Neuronal stem cell (in vitro differentiated cells): ENCODE data around the gene ACSL1.

Experiments used
- DNase-seq: peaks from one replicate; pipeline ENCODE4 v3.0.0-alpha.2; 2013; ENCODE audit warnings: low spot score
- H2AFZ ChIP-seq: one replicate; pipeline ENCODE4 v1.6.1; 2013; ENCODE audit warnings: mild to moderate bottlenecking, low read length, inconsistent platforms
- H2AK5ac ChIP-seq: 2 replicates; pipeline ENCODE4 v1.6.1; 2013; ENCODE audit warnings: low read depth, mild to moderate bottlenecking, inconsistent platforms, low read length, moderate library complexity, mixed read lengths
- H2BK120ac ChIP-seq: 2 replicates; pipeline ENCODE4 v1.6.1; 2013; ENCODE audit warnings: low read depth, mild to moderate bottlenecking, inconsistent platforms, low read length, moderate library complexity, mixed read lengths
- H2BK12ac ChIP-seq: one replicate; pipeline ENCODE4 v1.6.1; 2013; ENCODE audit warnings: low read length, inconsistent platforms
- H2BK15ac ChIP-seq: 2 replicates; pipeline ENCODE4 v1.6.1; 2013; ENCODE audit warnings: mild to moderate bottlenecking, low read length, inconsistent platforms, mixed read lengths
- H2BK5ac ChIP-seq: one replicate; pipeline ENCODE4 v1.6.1; 2013; ENCODE audit warnings: inconsistent platforms, mild to moderate bottlenecking, low read length, moderate library complexity
- H3K14ac ChIP-seq: one replicate; pipeline ENCODE4 v1.6.1; 2013; ENCODE audit warnings: low read length, inconsistent platforms
- H3K18ac ChIP-seq: 2 replicates; pipeline ENCODE4 v1.6.1; 2013; ENCODE audit warnings: low read length, inconsistent platforms
- H3K23ac ChIP-seq: 2 replicates; pipeline ENCODE4 v1.6.1; 2013; ENCODE audit warnings: low read depth, mild to moderate bottlenecking, mixed read lengths, low read length, inconsistent platforms; ENCODE audit not compliant: poor library complexity
- H3K27ac ChIP-seq: replicated peaks from 3 replicates; pipeline ENCODE4 v1.5.1; 2013; ENCODE audit warnings: low read length, inconsistent platforms
- H3K27me3 ChIP-seq, 3 experiments: 2 replicates each; pipeline ENCODE4 v1.6.1; 2013; ENCODE audit warnings: low read length in 3 of 3, mild to moderate bottlenecking in 2 of 3, inconsistent platforms in 1 of 3, low read depth in 1 of 3, mixed read lengths in 1 of 3, moderate library complexity in 1 of 3; ENCODE audit not compliant: control insufficient read depth in 3 of 3, insufficient read depth in 3 of 3
- H3K36me3 ChIP-seq, 2 donors: replicated peaks in 1 of 2; 2 replicates each; pipeline ENCODE4 v1.6.1; 2013; ENCODE audit warnings: low read length in 2 of 2; ENCODE audit not compliant: control insufficient read depth in 2 of 2, insufficient read depth in 2 of 2
- H3K4ac ChIP-seq: 2 replicates; pipeline ENCODE4 v1.6.1; 2013; ENCODE audit warnings: inconsistent platforms, mild to moderate bottlenecking, low read length, moderate library complexity
- H3K4me1 ChIP-seq, 2 donors: 1 replicate in 1 of 2; 2 replicates in 1 of 2; pipeline ENCODE4 v1.6.1; 2013; ENCODE audit warnings: low read length in 2 of 2, low read depth in 1 of 2; ENCODE audit not compliant: control insufficient read depth in 2 of 2, insufficient read depth in 1 of 2
- H3K4me2 ChIP-seq: one replicate; pipeline ENCODE4 v1.6.1; 2013; ENCODE audit warnings: mild to moderate bottlenecking, low read length, inconsistent platforms; ENCODE audit not compliant: insufficient read depth, poor library complexity, severe bottlenecking
- H3K4me3 ChIP-seq, 2 donors: 2 replicates each; pipeline ENCODE4 v1.5.1; 2013; ENCODE audit warnings: low read length in 2 of 2, mild to moderate bottlenecking in 2 of 2, inconsistent platforms in 1 of 2, moderate library complexity in 1 of 2
- H3K79me1 ChIP-seq: one replicate; pipeline ENCODE4 v1.6.1; 2013; ENCODE audit warnings: low read depth, mild to moderate bottlenecking, inconsistent platforms, low read length, moderate library complexity
- H3K9ac ChIP-seq: one replicate; pipeline ENCODE4 v1.6.1; 2013; ENCODE audit warnings: mild to moderate bottlenecking, low read depth, low read length, inconsistent platforms; ENCODE audit not compliant: poor library complexity
- H3K9me3 ChIP-seq, 2 donors: replicated peaks in 1 of 2; 2 replicates each; pipeline versions ENCODE3 to v1.6.1; 2013; ENCODE audit warnings: low read length in 2 of 2, mild to moderate bottlenecking in 2 of 2, inconsistent platforms in 1 of 2, low read depth in 1 of 2, mixed read lengths in 1 of 2, moderate library complexity in 1 of 2; ENCODE audit not compliant: control insufficient read depth in 2 of 2, insufficient read depth in 1 of 2
- H4K8ac ChIP-seq: one replicate; pipeline ENCODE4 v1.6.1; 2013; ENCODE audit warnings: low read depth, mild to moderate bottlenecking, inconsistent platforms, low read length, moderate library complexity
- H4K91ac ChIP-seq: one replicate; pipeline ENCODE4 v1.6.1; 2013; ENCODE audit warnings: low read length, low read depth, mild to moderate bottlenecking, inconsistent platforms; ENCODE audit not compliant: poor library complexity
- WGBS, 2 donors: extraction: QIAGEN DNeasy Blood & Tissue Kit; methylation state at CpG; one replicate each; pipeline ENCODE4 v1.1.7; 2013; ENCODE audit warnings: missing lambda C conversion rate in 2 of 2, mixed read lengths in 1 of 2; ENCODE audit not compliant: insufficient read length in 2 of 2, insufficient replicate concordance in 1 of 2; ENCODE audit errors: extremely low coverage in 2 of 2; 5-methylcytosine and 5-hydroxymethylcytosine counted together

ACSL1 gene

GRCh38 chr4:184802697-184803015 is 23.1 kb downstream of the ACSL1 start:
- Histone ChIP-seq H3K27me3 (peaks cover 0 to 40% (median 25%) of the 10 kb centered on the region in 3 experiments), H3K4me1 (no peaks in the 10 kb centered on the region)

GRCh38 chr4:184801781-184802696 is 23.7 kb downstream of the ACSL1 start:
- Histone ChIP-seq H3K14ac (no peak overlapping the region), H3K4me2 (no peak overlapping the region), H2BK120ac (no peak overlapping the region), H3K23ac (no peak overlapping the region), H3K4me3 (no peak overlapping the region), H3K27me3 (peaks cover 0 to 35% (median 19%) of the 10 kb centered on the region in 3 experiments), H2BK12ac (no peak overlapping the region), H3K79me1 (no peaks in the 10 kb centered on the region), H3K4me1 (no peaks in the 10 kb centered on the region), H3K9me3 (no peaks in the 10 kb centered on the region), H4K8ac (no peak overlapping the region), H3K36me3 (no peaks in the 10 kb centered on the region), H3K9ac (no peak overlapping the region), H2AK5ac (no peak overlapping the region), H2BK5ac (no peak overlapping the region), H2BK15ac (no peak overlapping the region), H3K27ac (no peak overlapping the region), H3K18ac (no peak overlapping the region), H4K91ac (no peak overlapping the region), H3K4ac (no peak overlapping the region), H2AFZ (no peak overlapping the region)
- DNase-seq, result no peak
- WGBS, 2 donors, result no CpG with 5 or more reads among the region's 10 CpGs

More at GRCh38 chr4:184802697-184803015, 23.1 kb downstream of the ACSL1 start:
- no peak for DNase-seq
- no peak overlapping the region for H2AK5ac ChIP-seq
- H3K4me3 ChIP-seq, result no peak overlapping the region
- no peak overlapping the region for H3K18ac ChIP-seq
- H3K23ac ChIP-seq, result no peak overlapping the region
- no peak overlapping the region for H3K4me2 ChIP-seq
- no peak overlapping the region for H3K14ac ChIP-seq
- no CpG with 5 or more reads among the region's 9 CpGs for WGBS, 2 donors
- H3K9ac ChIP-seq, result no peak overlapping the region
- H3K9me3 ChIP-seq, result no peaks in the 10 kb centered on the region
- no peak overlapping the region for H4K8ac ChIP-seq
- H3K36me3 ChIP-seq, result no peaks in the 10 kb centered on the region
- no peak overlapping the region for H3K27ac ChIP-seq
- H2BK120ac ChIP-seq, result no peak overlapping the region
- H2AFZ ChIP-seq, result no peak overlapping the region
- H2BK12ac ChIP-seq, result no peak overlapping the region
- no peak overlapping the region for H3K4ac ChIP-seq
- no peak overlapping the region for H4K91ac ChIP-seq
- no peaks in the 10 kb centered on the region for H3K79me1 ChIP-seq
- H2BK5ac ChIP-seq, result no peak overlapping the region
- no peak overlapping the region for H2BK15ac ChIP-seq

- Histone ChIP-seq H2BK120ac (no peak overlapping the region), H3K9me3 (no peaks in the 10 kb centered on the region), H3K27me3 (peaks cover 0 to 15% (median 1%) of the 10 kb centered on the region in 3 experiments), H3K9ac (no peak overlapping the region), H3K79me1 (no peaks in the 10 kb centered on the region), H2AK5ac (no peak overlapping the region), H2BK5ac (no peak overlapping the region), H3K4me2 (no peak overlapping the region), H2BK15ac (no peak overlapping the region), H3K18ac (no peak overlapping the region), H2AFZ (no peak overlapping the region), H3K14ac (no peak overlapping the region), H3K4me1 (no peaks in the 10 kb centered on the region), H3K4me3 (no peak overlapping the region), H4K8ac (no peak overlapping the region), H3K27ac (no peak overlapping the region), H2BK12ac (no peak overlapping the region), H3K36me3 (no peaks in the 10 kb centered on the region), H3K23ac (no peak overlapping the region), H4K91ac (no peak overlapping the region), H3K4ac (no peak overlapping the region)
- DNase-seq, result no peak
- WGBS, 2 donors, result no CpG with 5 or more reads among the region's 7 CpGs
Measured at GRCh38 chr4:184798504-184798903, 27.3 kb downstream of the ACSL1 start.

- no peak overlapping the region for H3K14ac ChIP-seq
- H4K8ac ChIP-seq, result no peak overlapping the region
- H3K4me2 ChIP-seq, result no peak overlapping the region
- H2BK120ac ChIP-seq, result no peak overlapping the region
- H3K27me3 ChIP-seq, result peaks cover 0 to 4% (median 2%) of the 10 kb centered on the region in 3 experiments
- H3K27ac ChIP-seq, result no peak overlapping the region
- no peak overlapping the region for H3K23ac ChIP-seq
- no peaks in the 10 kb centered on the region for H3K36me3 ChIP-seq
- H2BK5ac ChIP-seq, result no peak overlapping the region
- no peaks in the 10 kb centered on the region for H3K9me3 ChIP-seq
- H3K4me3 ChIP-seq, result no peak overlapping the region
- no peak overlapping the region for H2AK5ac ChIP-seq
- no peak overlapping the region for H3K18ac ChIP-seq
- no peak overlapping the region for H2BK15ac ChIP-seq
- H3K4me1 ChIP-seq, result peaks cover 0 to 8% of the 10 kb centered on the region in 2 donors
- H4K91ac ChIP-seq, result no peak overlapping the region
- DNase-seq, result no peak
- H3K4ac ChIP-seq, result no peak overlapping the region
- WGBS, 2 donors, result no CpG with 5 or more reads among the region's 9 CpGs
- H2BK12ac ChIP-seq, result no peak overlapping the region
- no peak overlapping the region for H2AFZ ChIP-seq
- H3K9ac ChIP-seq, result no peak overlapping the region
- H3K79me1 ChIP-seq, result no peaks in the 10 kb centered on the region
Measured at GRCh38 chr4:184796906-184797305, 28.9 kb downstream of the ACSL1 start.
